GM23338 (cell line): ENCODE data around the gene SMTNL1. TPM values are rescaled to one million over a fixed set of nuclear protein-coding genes. Genes with fewer than 3 reads are reported as not detected.

Experiments used
- ATAC-seq: fragments of 200-7000 bp; cut with Tn5 transposase; 3 replicates; pipeline ENCODE4 v1.9.1; 2020
- DNase-seq: peaks from one replicate; pipeline ENCODE4 v3.0.0-alpha.2; 2015; ENCODE audit warnings: low spot score
- H2AFZ ChIP-seq: fragments of 200-600 bp; sonication (generic); 2 replicates; pipeline ENCODE4 v1.8.0; 2016; ENCODE audit warnings: antibody characterized with exemption, mild to moderate bottlenecking, moderate library complexity
- H3F3A ChIP-seq: fragments of 200-600 bp; sonication (generic); replicated peaks from 2 replicates; pipeline ENCODE4 v1.8.0; 2017; ENCODE audit warnings: antibody characterized with exemption, mixed run types, low read depth
- H3K27ac ChIP-seq: fragments of 200-600 bp; sonication (generic); 2 replicates; pipeline ENCODE4 v1.6.1; 2016; ENCODE audit warnings: low read depth
- H3K27me3 ChIP-seq: fragments of 200-600 bp; sonication (generic); 2 replicates; pipeline ENCODE4 v1.8.0; 2016; ENCODE audit warnings: mild to moderate bottlenecking, mixed run types, moderate library complexity; ENCODE audit not compliant: insufficient read depth
- H3K36me3 ChIP-seq: fragments of 200-600 bp; sonication (generic); 2 replicates; pipeline ENCODE4 v1.8.0; 2016; ENCODE audit warnings: mild to moderate bottlenecking; ENCODE audit not compliant: insufficient read depth
- H3K4me1 ChIP-seq: fragments of 200-600 bp; sonication (generic); 2 replicates; pipeline ENCODE4 v1.8.0; 2016; ENCODE audit warnings: mild to moderate bottlenecking, moderate library complexity; ENCODE audit not compliant: insufficient read depth
- H3K4me2 ChIP-seq: fragments of 200-600 bp; sonication (generic); 2 replicates; pipeline ENCODE4 v1.7.1; 2017; ENCODE audit warnings: mixed run types
- H3K4me3 ChIP-seq: fragments of 200-600 bp; sonication (generic); 2 replicates; pipeline ENCODE4 v1.6.1; 2016; ENCODE audit warnings: mixed run types
- H3K79me2 ChIP-seq: fragments of 200-600 bp; sonication (generic); replicated peaks from 2 replicates; pipeline ENCODE4 v1.8.0; 2017; ENCODE audit warnings: mild to moderate bottlenecking; ENCODE audit not compliant: insufficient read depth
- H3K9me2 ChIP-seq: fragments of 200-600 bp; sonication (generic); 2 replicates; pipeline ENCODE4 v1.8.0; 2017; ENCODE audit not compliant: insufficient read depth
- H4K20me1 ChIP-seq: fragments of 200-600 bp; sonication (generic); replicated peaks from 2 replicates; pipeline ENCODE4 v1.8.0; 2017; ENCODE audit warnings: mild to moderate bottlenecking; ENCODE audit not compliant: insufficient read depth
- H3K27ac Mint-ChIP-seq: 2 replicates; pipeline ENCODE4 v1.8.0; 2020; ENCODE audit warnings: inconsistent platforms, mild to moderate bottlenecking, moderate library complexity, mixed read lengths
- H3K27me3 Mint-ChIP-seq: 3 replicates; pipeline ENCODE4 v1.8.0; 2022; ENCODE audit warnings: low read depth, mild to moderate bottlenecking, moderate library complexity, mixed read lengths, inconsistent platforms; ENCODE audit not compliant: insufficient read depth, poor library complexity
- H3K36me3 Mint-ChIP-seq: 3 replicates; pipeline ENCODE4 v1.8.0; 2021; ENCODE audit warnings: low read depth, mild to moderate bottlenecking, inconsistent platforms, moderate library complexity, mixed read lengths
- H3K4me1 Mint-ChIP-seq: 3 replicates; pipeline ENCODE4 v1.8.0; 2020; ENCODE audit warnings: mild to moderate bottlenecking, inconsistent platforms, mixed read lengths
- H3K4me3 Mint-ChIP-seq: 3 replicates; pipeline ENCODE4 v1.8.0; 2021; ENCODE audit warnings: moderate library complexity, mild to moderate bottlenecking, inconsistent platforms, mixed read lengths
- H3K9me3 Mint-ChIP-seq: 3 replicates; pipeline ENCODE4 v1.8.0; 2020; ENCODE audit warnings: moderate library complexity, mild to moderate bottlenecking, inconsistent platforms, mixed read lengths
- CREB1 ChIP-seq: fragments of 250-450 bp; sonication (Bioruptor Pico); IDR thresholded peaks from 2 replicates; pipeline ENCODE4 v1.5.0; 2020; ENCODE audit warnings: low read depth, mild to moderate bottlenecking, moderate library complexity
- CTCF ChIP-seq, 2 experiments: fragments of 200-600 bp in 1 of 2; sonication (generic) in 1 of 2; conservative IDR thresholded peaks; 2 replicates each; pipeline versions ENCODE4 v1.5.1 to v1.6.1; 2016 to 2017; ENCODE audit warnings: antibody characterized with exemption in 2 of 2, low read depth in 2 of 2, mild to moderate bottlenecking in 2 of 2, moderate library complexity in 1 of 2
- ETS1 ChIP-seq: IDR thresholded peaks from 2 replicates; pipeline ENCODE4 v1.6.1; 2016; ENCODE audit warnings: antibody characterized with exemption
- EZH2 ChIP-seq: fragments of 200-600 bp; sonication (generic); IDR thresholded peaks from one replicate; pipeline ENCODE4 v1.8.0; 2017; ENCODE audit warnings: antibody characterized with exemption, mild to moderate bottlenecking, low read depth; ENCODE audit not compliant: unreplicated experiment
- EZH2phosphoT487 ChIP-seq: fragments of 200-600 bp; sonication (generic); IDR thresholded peaks from one replicate; pipeline ENCODE4 v1.8.1; 2018; ENCODE audit warnings: antibody characterized with exemption; ENCODE audit not compliant: unreplicated experiment
- JUNB ChIP-seq: IDR thresholded peaks from one replicate; pipeline ENCODE4 v1.6.1; 2016; ENCODE audit warnings: antibody characterized with exemption; ENCODE audit not compliant: unreplicated experiment
- NANOG ChIP-seq: IDR thresholded peaks from 2 replicates; pipeline ENCODE4 v1.6.1; 2016; ENCODE audit warnings: antibody characterized with exemption, borderline replicate concordance
- POLR2AphosphoS5 ChIP-seq: IDR thresholded peaks from 2 replicates; pipeline ENCODE4 v1.6.1; 2016; ENCODE audit warnings: antibody characterized with exemption, low read depth
- REST ChIP-seq: IDR thresholded peaks from one replicate; pipeline ENCODE4 v1.6.1; 2018; ENCODE audit warnings: antibody characterized with exemption; ENCODE audit not compliant: unreplicated experiment
- STAT1 ChIP-seq: IDR thresholded peaks from one replicate; pipeline ENCODE4 v1.6.1; 2016; ENCODE audit warnings: antibody characterized with exemption; ENCODE audit not compliant: unreplicated experiment
- ZNF114 ChIP-seq: fragments of 250-450 bp; sonication (Bioruptor Pico); IDR thresholded peaks from 2 replicates; pipeline ENCODE4 v1.5.0; 2020; ENCODE audit warnings: mild to moderate bottlenecking, moderate library complexity
- ZNF331 ChIP-seq: fragments of 250-450 bp; sonication (Bioruptor Pico); IDR thresholded peaks from 2 replicates; pipeline ENCODE4 v1.5.0; 2020; ENCODE audit warnings: low read depth, mild to moderate bottlenecking, moderate library complexity
- ZNF462 ChIP-seq: fragments of 250-450 bp; sonication (Bioruptor Pico); IDR thresholded peaks from 2 replicates; pipeline ENCODE4 v1.5.0; 2020; ENCODE audit warnings: mild to moderate bottlenecking, moderate library complexity
- polyA plus RNA-seq: library from polyadenylated mRNA; unstranded; fragments of >200 nt; fragmentation: Nextera tagmentation; extraction: Ambion mirVana; gene quantifications from 2 replicates; pipeline ENCODE4 v1.2.1, GENCODE V29; 2016
- total RNA-seq: library from RNA; depleted of rRNA; stranded (reverse); fragments of >200 nt; shearing (Covaris generic); gene quantifications from 2 replicates; pipeline ENCODE4 v1.2.3, GENCODE V29; 2014

SMTNL1 gene
- total and polyA plus RNA-seq, 2 experiments from 2014 or later = 0.31 to 0.70 TPM

GRCh38 chr11:57490456-57491248 lies 46.7 kb upstream of the SMTNL1 start:
- peaks cover 72% of the 10 kb centered on the region for H3K36me3 Mint-ChIP-seq
- no peak overlapping the region for H3K4me2 ChIP-seq
- no peaks in the 10 kb centered on the region for H3K9me2 ChIP-seq
- H3K27ac ChIP-seq = 0 out of 2 replicates have a peak overlapping the region, but pooled peaks have one; percentile 55
- no peak overlapping the region; the same call in 1 of the 2 replicates for H3K27ac Mint-ChIP-seq
- no peaks in the 10 kb centered on the region for H3K79me2 ChIP-seq
- H3K36me3 ChIP-seq = peaks cover 7% of the 10 kb centered on the region; the same call in 1 of the 2 replicates
- no peak overlapping the region for H3K4me3 Mint-ChIP-seq
- H3K4me1 ChIP-seq = no peaks in the 10 kb centered on the region; the same call in 1 of the 2 replicates
- ATAC-seq (no peak), DNase-seq (no peak)
- H3K27me3 ChIP-seq = no peaks in the 10 kb centered on the region
- peaks cover 28% of the 10 kb centered on the region for H3K4me1 Mint-ChIP-seq
- H3F3A ChIP-seq = peaks cover 11% of the 10 kb centered on the region; the same call in 1 of the 2 replicates
- no peaks in the 10 kb centered on the region for H4K20me1 ChIP-seq
- H2AFZ ChIP-seq = no peak overlapping the region
- TF ChIP-seq JUNB (no peak), ETS1 (no peak), ZNF114 (CRISPR knock-in tag) (no peak), REST (no peak), ZNF331 (no peak), CTCF (conservative IDR thresholded peaks at IDR 0.05; ENCODE audit: low read depth in 2 of 2) (no peak), POLR2AphosphoS5 (no peak), STAT1 (no peak), NANOG (no peak), CREB1 (CRISPR knock-in tag) (no peak), ZNF462 (CRISPR knock-in tag) (no peak), EZH2 (no peak), EZH2phosphoT487 (no peak)
- no peaks in the 10 kb centered on the region for H3K9me3 Mint-ChIP-seq
- H3K27me3 Mint-ChIP-seq = peaks cover 7% of the 10 kb centered on the region
- H3K4me3 ChIP-seq = no peak overlapping the region
